ENCODE measurements around the gene CCDC200. TPM values are rescaled to one million over a fixed set of nuclear protein-coding genes. Genes with fewer than 3 reads are reported as not detected.

Gene CCDC200
- total and polyA plus RNA-seq, 2 of the 13 experiments (the other 11 are each of a cell fraction or from before 2014, with no cell fraction given), result not detected

- TF ChIP-seq AHDC1 (CRISPR knock-in tag; IDR thresholded peaks at IDR 0.05; ENCODE audit: borderline replicate concordance), result peak; percentile 73; the same call in 1 of the 2 replicates
- no peak for TF ChIP-seq HNRNPK (IDR thresholded peaks at IDR 0.05; ENCODE audit: low read depth, low read length, poor library complexity, severe bottlenecking)
- TF ChIP-seq MNT (IDR thresholded peaks at IDR 0.05), result peak; percentile 95
- peak; percentile 86; the same call in 1 of the 2 replicates for TF ChIP-seq PHF21A (CRISPR knock-in tag; IDR thresholded peaks at IDR 0.05)
- no peak for TF ChIP-seq PREB (CRISPR knock-in tag; IDR thresholded peaks at IDR 0.05)
- TF ChIP-seq RFX3 (CRISPR knock-in tag; IDR thresholded peaks at IDR 0.05), result peak; percentile 9; the same call in 1 of the 2 replicates
- TF ChIP-seq FOXK1 (CRISPR knock-in tag; IDR thresholded peaks at IDR 0.05; ENCODE audit: borderline replicate concordance, low read depth), result no peak
- 0 out of 2 replicates have a peak, but pooled peaks have one; percentile 65 for TF ChIP-seq RERE (CRISPR knock-in tag; IDR thresholded peaks at IDR 0.05; ENCODE audit: low read depth)
- no peak; the same call in 1 of the 2 replicates for TF ChIP-seq ZMYM4 (CRISPR knock-in tag; IDR thresholded peaks at IDR 0.05)
- peak; percentile 69; the same call in 1 of the 2 replicates for TF ChIP-seq RNF2 (conservative IDR thresholded peaks at IDR 0.05; ENCODE audit: low read depth)
- peak; percentile 17; the same call in 1 of the 2 replicates for TF ChIP-seq HIC2 (CRISPR knock-in tag; IDR thresholded peaks at IDR 0.05; ENCODE audit: low read depth)
Observed at GRCh38 chr17:43216762-43217613, 11.4 kb downstream of the CCDC200 start (continued).

Measured in HepG2 (cell line).